SU-DHL-6 (cell line): Measurements from ENCODE around the gene FHAD1.

ENCODE experiments used
- H2AFZ ChIP-seq: fragments of 200-600 bp; sonication (generic); 2 replicates; pipeline ENCODE4 v1.6.1; 2014; ENCODE audit warnings: low read depth, mild to moderate bottlenecking, moderate library complexity, mixed read lengths, antibody characterized with exemption, low read length; ENCODE audit not compliant: severe bottlenecking
- H3F3A ChIP-seq: fragments of 200-600 bp; shearing (Covaris generic); 2 replicates; pipeline ENCODE4 v1.6.0; 2016; ENCODE audit warnings: antibody characterized with exemption, mild to moderate bottlenecking; ENCODE audit not compliant: insufficient read depth
- H3K27ac ChIP-seq: fragments of 200-600 bp; sonication (generic); 2 replicates; pipeline ENCODE4 v1.5.1; 2016; ENCODE audit warnings: low read depth, mild to moderate bottlenecking, low read length, moderate library complexity, mixed read lengths
- H3K27me3 ChIP-seq: fragments of 200-600 bp; sonication (generic), shearing (Covaris generic); 2 replicates; pipeline ENCODE4 v1.6.0; 2014; ENCODE audit warnings: mild to moderate bottlenecking, low read length
- H3K36me3 ChIP-seq: fragments of 200-600 bp; sonication (generic); 2 replicates; pipeline ENCODE4 v1.6.1; 2014; ENCODE audit warnings: mild to moderate bottlenecking, low read length, mixed read lengths
- H3K4me2 ChIP-seq: fragments of 300-600, 200-600 bp; shearing (Covaris generic), sonication (generic); 2 replicates; pipeline ENCODE4 v1.6.0; 2014; ENCODE audit warnings: low read length, low read depth, mild to moderate bottlenecking; ENCODE audit not compliant: poor library complexity, severe bottlenecking
- H3K4me3 ChIP-seq: fragments of 200-600 bp; sonication (generic); 2 replicates; pipeline ENCODE4 v1.5.1; 2014; ENCODE audit warnings: antibody characterized with exemption, low read length, mild to moderate bottlenecking, mixed read lengths; ENCODE audit not compliant: insufficient read depth, poor library complexity, severe bottlenecking
- H3K79me2 ChIP-seq: fragments of 200-600 bp; sonication (generic); 2 replicates; pipeline ENCODE4 v1.6.1; 2014; ENCODE audit warnings: mild to moderate bottlenecking, low read length, moderate library complexity; ENCODE audit not compliant: insufficient read depth
- H3K9ac ChIP-seq: fragments of 200-600 bp; sonication (generic); 2 replicates; pipeline ENCODE4 v1.7.0; 2014; ENCODE audit warnings: mild to moderate bottlenecking, low read length
- H3K9me2 ChIP-seq: fragments of 200-600 bp; sonication (generic); replicated peaks from 2 replicates; pipeline ENCODE4 v1.6.1; 2014; ENCODE audit warnings: low read length; ENCODE audit not compliant: insufficient read depth
- H3K9me3 ChIP-seq: fragments of 200-600 bp; sonication (generic); 2 replicates; pipeline ENCODE4 v1.6.1; 2014; ENCODE audit warnings: low read length, mixed read lengths; ENCODE audit not compliant: insufficient read depth
- H4K20me1 ChIP-seq: fragments of 200-600 bp; sonication (generic); 2 replicates; pipeline ENCODE4 v1.6.1; 2014; ENCODE audit warnings: low read depth, mild to moderate bottlenecking, antibody characterized with exemption, low read length, moderate library complexity, mixed read lengths
- CTCF ChIP-seq: fragments of 200-600 bp; sonication (generic); IDR thresholded peaks from one replicate; pipeline ENCODE4 v1.5.1; 2017; ENCODE audit warnings: antibody characterized with exemption, mild to moderate bottlenecking, low read length, moderate library complexity; ENCODE audit not compliant: insufficient read depth, poor library complexity, severe bottlenecking
- EZH2phosphoT487 ChIP-seq: fragments of 200-600 bp; sonication (generic), shearing (Covaris generic); conservative IDR thresholded peaks from 2 replicates; pipeline ENCODE4 v1.6.1; 2018; ENCODE audit warnings: mild to moderate bottlenecking, antibody characterized with exemption, low read length, moderate library complexity, mixed read lengths

FHAD1 gene

GRCh38 chr1:15403962-15404580 is 157.0 kb downstream of the FHAD1 start:
- H2AFZ ChIP-seq = no peak overlapping the region
- H3K27me3 ChIP-seq = no peaks in the 10 kb centered on the region
- no peak overlapping the region for H3K4me2 ChIP-seq
- no peak overlapping the region for H3K27ac ChIP-seq
- H3K9me3 ChIP-seq = peaks cover 6% of the 10 kb centered on the region; the same call in 1 of the 2 replicates
- no peaks in the 10 kb centered on the region for H4K20me1 ChIP-seq
- H3K79me2 ChIP-seq = no peaks in the 10 kb centered on the region
- H3K9me2 ChIP-seq = no peaks in the 10 kb centered on the region
- H3F3A ChIP-seq = no peaks in the 10 kb centered on the region
- no peak overlapping the region for H3K4me3 ChIP-seq
- TF ChIP-seq EZH2phosphoT487 = no peak
- no peak for TF ChIP-seq CTCF
- H3K9ac ChIP-seq = no peak overlapping the region
- H3K36me3 ChIP-seq = no peaks in the 10 kb centered on the region

GRCh38 chr1:15405106-15405850 is 158.3 kb downstream of the FHAD1 start:
- TF ChIP-seq EZH2phosphoT487 = no peak
- TF ChIP-seq CTCF = no peak
- H3K27ac ChIP-seq = no peak overlapping the region

DNA sequence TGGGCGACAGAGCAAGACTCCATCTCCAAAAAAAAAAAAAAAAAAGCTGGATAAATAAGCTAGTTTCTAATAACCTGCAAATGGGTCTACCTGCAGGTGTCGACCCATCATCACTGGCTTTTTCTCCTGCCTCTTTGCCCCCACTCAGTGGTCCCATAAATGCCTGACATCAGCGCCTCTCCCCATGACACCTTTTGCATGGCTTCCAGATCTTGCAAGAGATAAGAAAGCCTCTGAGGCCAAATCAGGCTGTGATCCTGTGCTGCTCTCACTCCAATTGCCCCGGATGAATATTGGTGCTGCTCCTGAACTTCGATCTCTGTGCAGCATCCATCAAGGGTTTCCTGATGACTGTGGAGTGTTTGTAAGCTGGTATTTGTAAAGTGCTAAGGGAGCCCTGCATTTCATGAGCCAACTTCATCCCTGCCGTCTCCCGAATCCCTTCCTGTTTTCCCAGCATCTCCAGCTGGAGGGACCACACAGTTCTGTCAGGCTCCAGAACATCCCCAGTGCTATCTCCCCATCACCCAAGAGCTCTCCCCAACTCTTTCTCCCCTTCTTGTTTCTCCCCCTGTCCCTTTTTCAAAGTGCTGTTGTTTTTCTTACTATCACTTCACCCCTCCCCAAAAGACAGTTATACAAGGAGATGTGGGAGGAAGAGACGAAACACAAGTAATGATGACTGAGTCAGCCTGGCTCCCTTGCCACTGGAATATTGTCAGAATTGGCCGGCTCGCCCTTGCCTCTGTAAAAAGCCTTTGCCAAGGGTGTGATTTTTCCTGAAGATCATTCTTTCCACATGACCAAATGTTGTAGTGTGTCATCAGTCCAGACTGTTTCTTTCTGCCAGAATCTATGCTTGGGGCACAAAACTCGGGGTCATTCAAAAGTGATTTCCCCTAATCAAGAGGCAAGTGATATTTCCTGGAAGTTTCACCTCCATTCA is 159.9 kb downstream of the FHAD1 start:
- Histone ChIP-seq H3K36me3 (no peaks in the 10 kb centered on the region), H3K4me2 (no peak overlapping the region), H2AFZ (no peak overlapping the region), H3K27me3 (no peaks in the 10 kb centered on the region), H3K4me3 (no peak overlapping the region), H3K27ac (no peak overlapping the region), H4K20me1 (no peaks in the 10 kb centered on the region), H3K79me2 (peaks cover 15% of the 10 kb centered on the region; the same call in 1 of the 2 replicates), H3K9me2 (no peaks in the 10 kb centered on the region), H3K9me3 (no peaks in the 10 kb centered on the region), H3F3A (no peaks in the 10 kb centered on the region), H3K9ac (no peak overlapping the region)
- TF ChIP-seq CTCF (no peak), EZH2phosphoT487 (no peak)

More at GRCh38 chr1:15405106-15405850, 158.3 kb downstream of the FHAD1 start:
- Histone ChIP-seq H3K9ac (no peak overlapping the region), H3K9me2 (no peaks in the 10 kb centered on the region), H3K27me3 (no peaks in the 10 kb centered on the region), H2AFZ (no peak overlapping the region), H3K9me3 (no peaks in the 10 kb centered on the region), H3K79me2 (peaks cover 2% of the 10 kb centered on the region; the same call in 1 of the 2 replicates), H3K4me3 (no peak overlapping the region), H3K36me3 (no peaks in the 10 kb centered on the region), H3K4me2 (no peak overlapping the region), H3F3A (no peaks in the 10 kb centered on the region), H4K20me1 (no peaks in the 10 kb centered on the region)
